B cell (primary cell): ENCODE data around the gene TRAP1. TPM values are rescaled to one million over a fixed set of nuclear protein-coding genes. Genes with fewer than 3 reads are reported as not detected.

ENCODE experiments used
- ATAC-seq: fragments of 200-7000 bp; cut with Tn5 transposase; one replicate; pipeline ENCODE4 v1.10.0; 2021; ENCODE audit warnings: low read depth, mild to moderate bottlenecking, moderate number of reproducible peaks, moderate library complexity
- CTCF ChIA-PET: fragments of 350-600 bp; sonication (Branson Sonifier 250); formaldehyde crosslinking; loops from one replicate; lab custom pipeline; 2021; ENCODE audit warnings: antibody characterized with exemption, inconsistent platforms; lab: Charles Lee
- POLR2A ChIA-PET: fragments of 350-600 bp; sonication (Branson Sonifier 250); formaldehyde crosslinking; loops from one replicate; lab custom pipeline; 2021; ENCODE audit warnings: antibody characterized with exemption; lab: Charles Lee
- DNase-seq: peaks from one replicate; pipeline ENCODE4 v3.0.0; 2013
- H2AFZ ChIP-seq: 2 replicates; pipeline ENCODE4 v1.6.1; 2012; ENCODE audit warnings: mild to moderate bottlenecking, low read depth, low read length; ENCODE audit not compliant: insufficient read depth, poor library complexity, severe bottlenecking
- H3K27ac ChIP-seq, 2 donors: 1 replicate in 1 of 2; 2 replicates in 1 of 2; pipeline ENCODE4 v1.5.1; 2012 to 2013; ENCODE audit warnings: low read length in 2 of 2, mild to moderate bottlenecking in 2 of 2, moderate library complexity in 1 of 2
- H3K27me3 ChIP-seq, 4 experiments: fragments of 200-600 bp in 1 of 4; sonication (generic) in 1 of 4; replicated peaks in 1 of 4; 1 replicate in 2 of 4; 2 replicates in 2 of 4; pipeline versions ENCODE4 v1.6.1 to v1.7.0; 2013 to 2016; ENCODE audit warnings: low read length in 3 of 4, mild to moderate bottlenecking in 2 of 4, mixed read lengths in 1 of 4, moderate library complexity in 1 of 4; ENCODE audit not compliant: insufficient read depth in 4 of 4, control insufficient read depth in 3 of 4; ENCODE audit errors: control extremely low read depth in 1 of 4
- H3K36me3 ChIP-seq, 2 experiments: replicated peaks in 1 of 2; 1 replicate in 1 of 2; 2 replicates in 1 of 2; pipeline versions ENCODE4 v1.6.1 to v1.7.1; 2013; ENCODE audit warnings: low read length in 1 of 2; ENCODE audit not compliant: insufficient read depth in 2 of 2, control insufficient read depth in 1 of 2; ENCODE audit errors: control extremely low read depth in 1 of 2, extremely low read depth in 1 of 2
- H3K4me1 ChIP-seq, 2 donors: fragments of 200-600 bp in 1 of 2; sonication (generic) in 1 of 2; 1 replicate in 1 of 2; 2 replicates in 1 of 2; pipeline versions ENCODE4 v1.5.1 to v1.6.1; 2013 to 2017; ENCODE audit warnings: low read length in 2 of 2; ENCODE audit not compliant: control insufficient read depth in 2 of 2, insufficient read depth in 2 of 2
- H3K4me2 ChIP-seq: replicated peaks from 2 replicates; pipeline ENCODE3; 2012; ENCODE audit warnings: mild to moderate bottlenecking, low read depth, low read length; ENCODE audit not compliant: poor library complexity, severe bottlenecking
- H3K4me3 ChIP-seq, 5 experiments: fragments of 200-600 bp in 1 of 5; sonication (generic) in 1 of 5; 1 replicate in 3 of 5; 2 replicates in 2 of 5; pipeline versions ENCODE4 v1.5.1 to v1.7.0; 2011 to 2016; ENCODE audit warnings: low read length in 4 of 5, mild to moderate bottlenecking in 4 of 5, low read depth in 2 of 5, control low read depth in 1 of 5, moderate library complexity in 1 of 5; ENCODE audit not compliant: insufficient read depth in 1 of 5; ENCODE audit errors: control extremely low read depth in 1 of 5, extremely low read depth in 1 of 5
- H3K79me2 ChIP-seq: fragments of 200-600 bp; sonication (generic); one replicate; pipeline ENCODE4 v1.6.0; 2016; ENCODE audit warnings: low read length; ENCODE audit not compliant: control insufficient read depth, insufficient read depth
- H3K9ac ChIP-seq: fragments of 200-600 bp; sonication (generic); 2 replicates; pipeline ENCODE4 v1.6.1; 2017; ENCODE audit warnings: mild to moderate bottlenecking, low read length, moderate library complexity
- H3K9me3 ChIP-seq, 3 donors: one replicate each; pipeline versions ENCODE4 v1.6.1 to v1.7.1; 2013; ENCODE audit warnings: low read length in 2 of 3; ENCODE audit not compliant: control insufficient read depth in 2 of 3, insufficient read depth in 1 of 3; ENCODE audit errors: control extremely low read depth in 1 of 3
- H4K20me1 ChIP-seq: 2 replicates; pipeline ENCODE4 v1.6.0; 2012; ENCODE audit warnings: mild to moderate bottlenecking, low read length; ENCODE audit not compliant: insufficient read depth, control insufficient read depth, poor library complexity, severe bottlenecking
- H3K27ac Mint-ChIP-seq: one replicate; pipeline ENCODE4 v1.8.0; 2021; ENCODE audit warnings: mixed read lengths
- H3K27me3 Mint-ChIP-seq: one replicate; pipeline ENCODE4 v1.8.0; 2021; ENCODE audit warnings: mixed read lengths
- H3K4me1 Mint-ChIP-seq: one replicate; pipeline ENCODE4 v1.8.0; 2021; ENCODE audit warnings: mixed read lengths
- H3K4me3 Mint-ChIP-seq: one replicate; pipeline ENCODE4 v1.8.0; 2021; ENCODE audit warnings: mixed read lengths
- H3K9me3 Mint-ChIP-seq: one replicate; pipeline ENCODE4 v1.8.0; 2022; ENCODE audit warnings: mixed read lengths; ENCODE audit not compliant: insufficient read depth
- EZH2 ChIP-seq: IDR thresholded peaks from 2 replicates; pipeline ENCODE4 v1.6.1; 2012; ENCODE audit warnings: borderline replicate concordance, low read depth, mild to moderate bottlenecking, moderate library complexity, low read length; ENCODE audit not compliant: insufficient read depth, poor library complexity, severe bottlenecking
- WGBS: methylation state at CpG from one replicate; pipeline ENCODE4 v1.1.5; 2013; ENCODE audit warnings: missing lambda C conversion rate; ENCODE audit not compliant: insufficient coverage; 5-methylcytosine and 5-hydroxymethylcytosine counted together
- intact Hi-C: fragments of 100-400 bp; cut with micrococcal nuclease; formaldehyde crosslinking; loops from one replicate; pipeline ENCODE4 v1.10.0; 2022
- polyA plus RNA-seq: library from polyadenylated mRNA; depleted of rRNA; stranded (reverse); fragments of >200 nt; gene quantifications from 2 replicates; pipeline ENCODE4 v1.2.3, GENCODE V29; 2012
- total RNA-seq, 2 donors: library from RNA; stranded (reverse); fragments of 120-200 nt in 1 of 2; gene quantifications; 1 replicate in 1 of 2; 2 replicates in 1 of 2; pipeline versions ENCODE4 v1.2.3 to v1.2.4, GENCODE V29; 2013 to 2022
- TF ChIP-seq, protein P1 (sequence below): fragments of 200-600 bp; IDR thresholded peaks from one replicate; pipeline ENCODE4 v1.8.0; 2022; ENCODE audit warnings: antibody characterized with exemption, mild to moderate bottlenecking

TRAP1 gene
- total and polyA plus RNA-seq, 2 donors (not counting 1 experiment from before 2014, with no cell fraction given) = 51.1 to 88.4 TPM

DNA sequence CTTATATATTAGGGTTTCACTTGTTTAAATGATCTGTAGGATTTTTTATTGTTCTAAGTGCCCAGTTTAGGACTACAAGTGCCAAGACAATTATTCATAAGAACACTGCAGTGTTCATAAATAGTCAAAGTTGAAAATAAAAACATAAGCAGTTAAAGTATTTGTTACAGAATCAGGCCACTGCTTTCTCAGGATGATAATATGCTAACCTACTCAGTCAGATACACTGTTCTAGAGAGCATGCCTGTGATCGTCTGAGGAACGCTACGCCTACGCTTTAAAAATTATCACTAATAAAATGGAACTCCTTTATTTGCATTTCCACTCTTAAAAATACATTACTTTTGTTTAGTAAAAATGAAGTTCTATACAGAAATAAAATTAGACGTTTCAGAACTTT is 37.4 kb upstream of the TRAP1 start:
- H3K4me2 ChIP-seq = no peak overlapping the region
- DNase-seq = no peak
- no peaks in the 10 kb centered on the region for H3K9me3 ChIP-seq
- no peak overlapping the region for H3K9ac ChIP-seq
- peaks cover 63% of the 10 kb centered on the region for H4K20me1 ChIP-seq
- TF ChIP-seq EZH2 = no peak
- TF ChIP-seq, protein P1, sequence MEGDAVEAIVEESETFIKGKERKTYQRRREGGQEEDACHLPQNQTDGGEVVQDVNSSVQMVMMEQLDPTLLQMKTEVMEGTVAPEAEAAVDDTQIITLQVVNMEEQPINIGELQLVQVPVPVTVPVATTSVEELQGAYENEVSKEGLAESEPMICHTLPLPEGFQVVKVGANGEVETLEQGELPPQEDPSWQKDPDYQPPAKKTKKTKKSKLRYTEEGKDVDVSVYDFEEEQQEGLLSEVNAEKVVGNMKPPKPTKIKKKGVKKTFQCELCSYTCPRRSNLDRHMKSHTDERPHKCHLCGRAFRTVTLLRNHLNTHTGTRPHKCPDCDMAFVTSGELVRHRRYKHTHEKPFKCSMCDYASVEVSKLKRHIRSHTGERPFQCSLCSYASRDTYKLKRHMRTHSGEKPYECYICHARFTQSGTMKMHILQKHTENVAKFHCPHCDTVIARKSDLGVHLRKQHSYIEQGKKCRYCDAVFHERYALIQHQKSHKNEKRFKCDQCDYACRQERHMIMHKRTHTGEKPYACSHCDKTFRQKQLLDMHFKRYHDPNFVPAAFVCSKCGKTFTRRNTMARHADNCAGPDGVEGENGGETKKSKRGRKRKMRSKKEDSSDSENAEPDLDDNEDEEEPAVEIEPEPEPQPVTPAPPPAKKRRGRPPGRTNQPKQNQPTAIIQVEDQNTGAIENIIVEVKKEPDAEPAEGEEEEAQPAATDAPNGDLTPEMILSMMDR = no peak
- ChIA-PET CTCF (no interaction called here), POLR2A (interaction anchor here (0.6 kb wide), 1 partner anchor 95 kb away, joined by 8 read pairs; no protein-coding TSS in a partner anchor)
- peaks cover 44% of the 10 kb centered on the region for H3K79me2 ChIP-seq
- 100% methylated on average over 1 of the region's 5 CpGs for WGBS
- Mint-ChIP-seq H3K27ac (no peak overlapping the region), H3K27me3 (no peaks in the 10 kb centered on the region), H3K4me1 (no peaks in the 10 kb centered on the region), H3K9me3 (no peaks in the 10 kb centered on the region), H3K4me3 (no peak overlapping the region)
- no peak for ATAC-seq
- H2AFZ ChIP-seq = no peak overlapping the region
- intact Hi-C loops = no loop called here
- H3K36me3 ChIP-seq = peaks cover 4 to 89% of the 10 kb centered on the region in 2 experiments
- no peaks in the 10 kb centered on the region for H3K27me3 ChIP-seq
- H3K4me1 ChIP-seq = no peaks in the 10 kb centered on the region
- H3K27ac ChIP-seq = no peak overlapping the region
- H3K4me3 ChIP-seq = no peak overlapping the region

DNA sequence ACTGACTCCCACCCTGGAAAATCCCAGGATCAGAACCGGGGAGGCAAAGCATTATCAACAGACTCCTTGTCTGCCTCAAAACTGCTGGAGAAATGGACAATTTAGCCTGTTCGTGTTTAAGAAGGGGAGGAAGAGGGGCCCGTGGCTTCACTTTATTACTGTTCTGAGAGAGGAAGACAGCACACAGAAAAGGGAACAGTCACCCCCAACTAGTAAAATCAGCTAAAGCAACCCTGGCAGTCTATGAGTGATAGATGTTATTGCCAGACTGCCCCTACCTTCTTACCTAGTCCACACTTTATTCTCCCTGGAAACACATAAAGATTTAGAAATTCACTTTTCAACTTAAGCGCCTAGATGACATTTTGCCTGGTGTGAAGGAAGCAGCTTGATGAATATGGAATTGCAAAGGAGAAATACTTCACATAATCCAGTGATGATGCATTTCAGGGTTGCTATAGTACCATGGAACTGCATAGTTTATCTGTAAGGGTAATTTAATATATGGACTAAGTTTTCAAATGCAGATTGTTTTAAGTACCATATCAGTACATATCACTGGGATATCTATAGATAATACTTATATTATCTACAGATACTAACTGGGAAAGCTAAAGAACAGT is 36.9 kb upstream of the TRAP1 start:
- no peaks in the 10 kb centered on the region for H3K27me3 ChIP-seq

More for the DNA sequence above, 36.9 kb upstream of the TRAP1 start:
- Histone ChIP-seq H3K9me3 (no peaks in the 10 kb centered on the region), H4K20me1 (peaks cover 60% of the 10 kb centered on the region), H3K4me3 (no peak overlapping the region), H3K9ac (no peak overlapping the region), H3K36me3 (peaks cover 4 to 88% of the 10 kb centered on the region in 2 experiments), H3K27ac (no peak overlapping the region), H2AFZ (no peak overlapping the region), H3K4me1 (no peaks in the 10 kb centered on the region), H3K4me2 (no peak overlapping the region), H3K79me2 (peaks cover 44% of the 10 kb centered on the region)
- H3K4me3 Mint-ChIP-seq = no peak overlapping the region
- H3K27me3 Mint-ChIP-seq = no peaks in the 10 kb centered on the region
- H3K9me3 Mint-ChIP-seq = no peaks in the 10 kb centered on the region
- WGBS = 90% methylated on average over 2 of the region's 4 CpGs
- ATAC-seq (no peak), DNase-seq (no peak)
- no peak for TF ChIP-seq EZH2
- TF ChIP-seq, protein P1 = no peak
- no peak overlapping the region for H3K27ac Mint-ChIP-seq
- CTCF ChIA-PET = no interaction called here
- POLR2A ChIA-PET = interaction anchor here (0.6 kb wide), 1 partner anchor 95 kb away, joined by 8 read pairs; no protein-coding TSS in a partner anchor
- no peaks in the 10 kb centered on the region for H3K4me1 Mint-ChIP-seq
- intact Hi-C loops = no loop called here
